DMS 273 (cell line): ENCODE data around the gene H1-8.
"Not testable (repeated sequence)": the region's sequence is repeated elsewhere in the genome, so short reads cannot be mapped to it uniquely, and the experiment has no call there.

Source experiments
- DNase-seq: peaks from one replicate; lab custom pipeline; 2025; ENCODE audit not compliant: unreplicated experiment; lab: John Stamatoyannopoulos, UW

Gene H1-8, protein sequence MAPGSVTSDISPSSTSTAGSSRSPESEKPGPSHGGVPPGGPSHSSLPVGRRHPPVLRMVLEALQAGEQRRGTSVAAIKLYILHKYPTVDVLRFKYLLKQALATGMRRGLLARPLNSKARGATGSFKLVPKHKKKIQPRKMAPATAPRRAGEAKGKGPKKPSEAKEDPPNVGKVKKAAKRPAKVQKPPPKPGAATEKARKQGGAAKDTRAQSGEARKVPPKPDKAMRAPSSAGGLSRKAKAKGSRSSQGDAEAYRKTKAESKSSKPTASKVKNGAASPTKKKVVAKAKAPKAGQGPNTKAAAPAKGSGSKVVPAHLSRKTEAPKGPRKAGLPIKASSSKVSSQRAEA

DNA sequence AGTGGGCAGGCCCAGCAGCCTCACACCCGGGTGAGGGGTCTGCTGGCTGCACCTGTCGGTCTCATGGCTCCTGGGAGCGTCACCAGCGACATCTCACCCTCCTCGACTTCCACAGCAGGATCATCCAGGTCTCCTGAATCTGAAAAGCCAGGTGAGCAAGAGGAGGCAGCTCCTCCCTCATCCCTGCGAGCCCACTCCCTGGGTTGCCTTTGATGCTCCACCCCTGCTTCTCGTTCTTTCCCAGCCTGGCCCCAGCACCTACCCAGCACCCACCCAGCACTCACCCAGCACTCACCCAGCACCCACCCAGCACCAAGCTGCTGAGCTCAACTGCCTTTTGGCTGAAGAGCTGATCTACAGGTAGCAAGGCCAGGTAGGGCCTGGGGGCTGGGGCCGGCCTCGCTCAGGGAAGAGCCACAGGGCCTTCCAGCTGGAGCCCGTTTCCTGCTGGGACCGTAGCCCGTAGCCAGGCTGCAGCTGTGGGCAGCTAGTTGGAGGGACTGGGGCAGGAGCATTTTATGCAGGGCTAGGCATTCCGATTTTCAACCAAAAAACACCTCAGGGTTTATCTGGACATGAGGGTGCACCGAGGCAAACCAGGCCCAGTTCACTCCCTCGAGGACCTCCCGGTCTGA, at the start of gene H1-8:
Gene H1-8 (plus strand): TSS at position 20 of the 635 bp plus-strand sequence. CDS start 44 bp downstream, at position 64.
- DNase-seq = no peak

DNA sequence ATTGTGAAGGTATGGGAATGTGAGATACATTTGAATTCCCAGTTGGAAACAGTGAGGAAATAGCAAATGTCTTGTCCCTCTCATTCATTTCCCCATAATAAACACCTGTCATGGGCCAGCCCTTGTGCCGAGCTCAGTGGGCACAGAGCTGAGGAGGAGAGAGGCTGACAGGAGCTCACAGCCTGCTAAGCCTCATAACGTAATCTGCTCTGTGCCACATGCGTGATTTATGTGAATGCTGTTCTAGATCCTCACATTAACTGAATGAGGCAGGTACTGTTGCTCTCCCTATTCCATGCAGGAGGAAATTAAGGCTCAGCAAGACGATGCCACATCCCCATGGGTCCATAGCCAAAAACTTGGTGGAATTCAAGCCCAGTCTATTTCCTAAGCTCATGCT, 49.8 kb upstream of the H1-8 start:
- DNase-seq = no peak

DNA sequence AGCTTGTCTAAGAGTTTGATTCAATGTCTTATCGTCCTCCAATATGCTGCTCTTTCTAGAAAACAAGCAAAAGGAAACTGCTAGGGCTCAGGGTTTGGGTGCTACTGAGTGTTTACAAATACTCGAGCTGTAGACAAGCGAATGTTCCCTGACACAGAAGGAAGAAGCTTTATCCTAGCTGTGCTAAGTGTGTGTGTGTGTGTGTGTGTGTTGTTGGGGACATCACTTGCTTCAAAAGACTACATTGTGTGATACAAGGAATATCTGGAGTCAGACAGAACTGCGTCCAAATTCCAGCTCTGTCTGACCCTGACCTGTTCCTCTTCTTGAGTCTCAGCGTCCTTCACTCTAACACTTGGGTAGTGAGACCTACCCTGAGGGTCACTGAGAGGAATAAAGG, 48.5 kb upstream of the H1-8 start:
- not testable (repeated sequence) for DNase-seq

DNA sequence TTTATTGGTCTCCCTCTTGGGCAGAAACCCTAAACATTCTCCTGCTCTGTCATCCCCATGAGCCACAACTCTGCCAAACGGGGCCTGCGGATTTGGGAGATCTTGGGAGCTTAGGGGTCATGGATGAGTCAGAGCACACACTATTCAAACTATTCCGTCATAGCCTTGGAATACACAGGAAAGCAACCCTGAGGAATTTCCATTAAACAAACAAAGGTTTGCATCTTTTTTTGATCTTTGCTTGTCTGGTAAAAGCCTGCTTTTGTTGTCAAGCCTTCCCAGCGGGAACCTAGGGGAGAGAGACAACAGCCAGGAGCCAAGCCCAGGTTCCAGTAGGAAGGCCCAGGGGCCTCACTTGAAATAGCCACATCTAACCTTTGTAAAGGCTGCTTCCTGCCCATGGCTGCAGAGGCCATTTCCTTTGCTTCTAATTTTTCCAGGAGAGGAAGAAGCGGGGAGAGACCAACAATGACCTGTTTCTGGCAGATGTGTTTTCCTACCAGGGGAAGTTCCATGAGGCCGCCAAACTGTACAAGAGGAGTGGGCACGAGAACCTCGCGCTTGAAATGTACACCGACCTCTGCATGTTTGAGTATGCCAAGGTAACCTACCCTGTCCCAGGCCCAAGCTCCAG, 47.9 kb upstream of the H1-8 start:
- DNase-seq = not testable (repeated sequence)

DNA sequence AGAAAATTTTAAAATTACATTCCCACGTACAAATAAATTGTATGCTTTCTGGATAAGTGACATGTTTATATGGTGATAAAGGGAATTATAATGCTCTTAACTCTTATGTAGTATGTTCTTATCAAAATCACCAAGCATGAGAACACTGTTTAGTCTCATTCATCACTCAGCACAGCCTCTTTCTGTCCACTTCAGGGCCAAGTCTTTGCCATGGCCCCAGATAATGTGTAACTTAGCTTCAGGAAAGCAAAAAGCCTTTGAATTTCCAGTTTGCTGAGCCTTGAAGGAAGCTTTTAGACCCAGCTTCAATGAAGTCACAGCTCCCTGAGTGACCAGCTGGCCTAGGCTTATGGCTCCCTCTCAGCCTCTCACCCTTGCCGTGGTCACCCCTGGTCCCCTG, 45.1 kb upstream of the H1-8 start:
- DNase-seq = not testable (repeated sequence)

DNA sequence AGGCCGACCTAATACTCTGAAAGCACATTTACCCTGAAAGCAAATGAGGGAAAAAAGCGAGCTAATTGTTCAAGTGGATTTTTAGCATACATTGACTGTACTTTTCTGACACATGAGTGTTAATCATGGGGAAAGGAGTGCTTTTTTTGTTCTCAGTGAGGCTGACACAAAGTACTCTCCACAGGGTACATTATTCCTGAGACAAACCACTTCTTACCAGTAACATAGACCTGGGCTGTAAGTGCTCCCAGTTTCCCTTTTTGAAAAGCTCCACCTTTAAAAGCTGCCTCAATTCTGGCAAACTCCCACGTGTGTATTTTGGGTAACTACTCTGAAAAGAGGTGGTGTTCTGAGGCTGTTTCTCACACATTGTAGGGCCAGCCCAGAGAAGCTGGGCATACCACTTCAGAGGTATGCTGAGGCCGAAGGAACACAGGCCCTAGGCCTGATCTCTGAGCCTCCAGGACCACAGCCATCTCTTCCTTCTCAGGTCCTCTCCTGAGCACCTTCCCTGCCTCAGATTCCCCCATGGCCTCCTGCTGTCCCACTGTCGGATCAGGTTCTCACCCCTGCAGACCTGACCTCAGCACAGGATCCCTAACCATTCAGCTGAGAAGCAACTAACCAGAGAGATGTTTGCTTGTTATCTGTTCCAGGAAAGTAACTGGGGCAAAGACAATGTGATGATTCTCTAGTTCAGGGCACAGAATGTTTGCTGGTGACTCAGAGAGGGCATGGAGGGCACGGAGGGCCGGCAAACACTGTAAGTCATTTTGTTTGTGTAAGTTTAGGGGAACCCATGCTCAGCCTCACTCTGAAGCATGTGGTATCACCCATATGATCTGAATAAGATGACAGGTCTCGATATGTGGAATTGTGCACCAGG, 44.1 kb upstream of the H1-8 start:
- not testable (repeated sequence) for DNase-seq

DNA sequence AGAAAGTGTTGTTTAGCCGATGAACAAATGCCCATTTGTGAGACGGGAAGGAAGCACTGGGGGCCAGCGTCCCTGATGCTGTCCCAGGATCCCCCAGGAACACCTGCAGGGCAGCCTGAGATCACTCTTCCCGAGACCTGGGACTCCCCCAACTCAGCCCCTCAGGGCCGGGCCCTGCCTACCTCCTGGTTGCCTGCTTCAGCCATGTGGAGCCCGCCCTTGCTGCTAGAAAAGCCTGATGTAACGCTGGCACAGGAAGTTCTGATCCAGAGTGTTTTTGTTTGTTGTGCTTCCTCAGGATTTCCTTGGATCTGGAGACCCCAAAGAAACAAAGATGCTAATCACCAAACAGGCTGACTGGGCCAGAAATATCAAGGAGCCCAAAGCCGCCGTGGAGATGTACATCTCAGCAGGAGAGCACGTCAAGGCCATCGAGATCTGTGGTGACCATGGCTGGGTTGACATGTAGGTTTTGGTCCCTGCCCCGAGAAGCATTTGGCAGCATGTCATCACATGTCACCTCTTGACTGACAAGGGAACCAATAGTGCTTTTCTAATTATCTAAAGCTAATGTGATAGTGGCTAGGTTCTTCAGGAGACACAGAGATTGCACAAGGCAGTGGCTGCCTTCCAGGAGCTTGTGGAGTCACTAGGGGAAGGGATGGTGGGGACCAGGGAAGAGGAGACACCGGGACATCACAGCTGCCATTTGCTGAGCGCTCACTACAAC, 43.2 kb upstream of the H1-8 start:
- not testable (repeated sequence) for DNase-seq

DNA sequence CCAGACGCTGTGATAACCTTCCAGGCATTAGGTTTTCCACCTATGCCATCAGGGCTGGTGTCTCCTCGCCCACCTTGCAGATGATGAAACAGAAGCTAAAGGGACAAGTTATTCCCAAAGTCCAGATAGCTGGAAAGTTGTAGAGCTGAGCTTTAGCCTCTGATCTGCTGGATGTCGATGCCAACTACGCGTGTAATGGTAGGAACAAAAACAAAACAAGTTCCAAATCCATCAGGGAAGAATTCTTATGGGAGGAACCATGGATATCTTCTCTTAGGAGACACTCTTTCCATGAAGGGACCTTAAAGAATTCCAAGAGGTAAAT, 42.7 kb upstream of the H1-8 start:
- DNase-seq = no peak

DNA sequence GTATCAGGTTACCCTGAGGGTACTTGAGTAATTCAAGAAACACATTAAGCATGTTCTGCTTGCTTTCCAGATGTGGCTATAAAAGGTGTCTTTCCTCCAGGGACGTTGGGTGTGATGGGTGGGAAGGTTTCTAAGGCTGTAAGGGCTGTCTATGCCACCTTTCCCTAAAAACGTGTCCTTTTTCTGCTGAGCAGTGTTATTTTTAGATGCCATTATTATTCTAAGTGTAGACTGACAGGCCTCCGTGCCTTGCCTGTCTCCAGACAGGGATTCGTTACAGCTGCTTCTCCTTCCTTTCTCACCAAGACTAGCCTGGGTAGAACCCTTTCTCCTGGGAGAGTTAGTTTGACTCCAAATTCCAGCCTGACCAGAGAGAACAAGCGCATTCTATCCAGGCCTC, 41.3 kb upstream of the H1-8 start:
- DNase-seq = no peak

DNA sequence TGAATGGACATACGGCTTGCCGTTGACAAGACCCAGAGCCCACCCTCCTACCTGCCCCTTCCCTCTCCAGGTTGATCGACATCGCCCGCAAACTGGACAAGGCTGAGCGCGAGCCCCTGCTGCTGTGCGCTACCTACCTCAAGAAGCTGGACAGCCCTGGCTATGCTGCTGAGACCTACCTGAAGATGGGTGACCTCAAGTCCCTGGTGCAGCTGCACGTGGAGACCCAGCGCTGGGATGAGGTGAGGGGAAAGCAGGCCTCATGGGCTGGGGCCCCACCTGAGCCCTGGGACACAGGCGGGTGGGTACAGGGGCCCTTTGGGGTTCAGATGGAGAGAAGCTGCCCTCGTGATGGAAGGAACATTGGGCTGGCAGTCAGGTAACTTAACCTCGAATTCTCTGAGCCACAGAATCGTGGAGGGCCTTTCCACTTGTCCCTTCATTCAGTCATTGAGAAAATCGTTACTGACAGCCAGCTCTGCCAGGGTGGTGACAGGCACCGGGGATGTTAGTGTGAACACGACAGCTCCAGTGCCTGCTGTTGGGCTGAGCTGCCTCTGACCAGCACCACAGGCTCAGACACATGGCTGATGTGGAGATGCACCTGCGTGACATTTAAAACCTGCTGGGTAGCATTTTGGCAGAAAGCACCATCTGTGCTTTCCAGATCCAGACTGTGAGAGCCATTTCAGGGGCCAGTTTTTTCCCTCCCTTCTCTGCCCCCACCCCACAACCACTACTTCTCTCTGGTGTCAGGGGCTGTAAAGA, 40.1 kb upstream of the H1-8 start:
- DNase-seq = peak; percentile 81

DNA sequence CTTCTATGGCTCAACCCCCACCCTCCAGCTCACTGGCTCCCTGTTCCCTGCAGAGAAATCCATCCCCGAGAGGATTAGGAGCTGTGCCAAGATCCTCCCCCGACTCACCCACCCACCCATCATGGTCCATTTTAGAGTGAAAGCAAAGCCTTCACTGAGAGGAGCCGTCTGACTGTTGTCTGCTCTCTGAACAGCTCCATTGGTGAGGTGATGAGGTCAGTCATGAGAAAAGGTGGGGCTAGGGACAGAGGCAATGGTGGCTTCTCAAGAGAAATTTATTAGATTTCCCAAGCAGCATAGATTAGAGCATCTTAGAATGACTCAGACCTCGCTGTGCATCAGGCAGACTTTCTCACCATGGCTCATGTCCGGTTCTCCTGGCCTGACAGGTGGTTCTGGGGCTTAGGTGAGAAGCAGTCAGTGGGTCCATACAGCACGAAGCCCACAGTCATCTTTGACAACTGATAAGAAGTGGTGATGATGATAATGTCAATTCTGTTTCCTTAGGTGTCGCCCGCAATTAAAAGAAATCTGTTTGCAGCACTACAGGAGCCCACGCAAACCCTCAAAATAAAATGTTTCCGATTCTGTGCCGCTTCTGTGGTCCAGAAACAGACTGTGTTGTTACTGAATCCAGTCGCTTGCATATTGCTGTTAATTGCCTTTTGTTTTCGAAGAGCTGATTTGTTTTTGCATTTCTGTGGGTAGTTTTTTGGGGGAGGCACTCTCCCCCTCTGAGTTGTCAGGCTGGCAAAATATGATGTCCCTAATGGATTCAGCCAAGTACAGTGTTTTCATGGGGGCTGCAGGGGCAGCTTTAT, 39.3 kb upstream of the H1-8 start:
- DNase-seq = peak; percentile 71

DNA sequence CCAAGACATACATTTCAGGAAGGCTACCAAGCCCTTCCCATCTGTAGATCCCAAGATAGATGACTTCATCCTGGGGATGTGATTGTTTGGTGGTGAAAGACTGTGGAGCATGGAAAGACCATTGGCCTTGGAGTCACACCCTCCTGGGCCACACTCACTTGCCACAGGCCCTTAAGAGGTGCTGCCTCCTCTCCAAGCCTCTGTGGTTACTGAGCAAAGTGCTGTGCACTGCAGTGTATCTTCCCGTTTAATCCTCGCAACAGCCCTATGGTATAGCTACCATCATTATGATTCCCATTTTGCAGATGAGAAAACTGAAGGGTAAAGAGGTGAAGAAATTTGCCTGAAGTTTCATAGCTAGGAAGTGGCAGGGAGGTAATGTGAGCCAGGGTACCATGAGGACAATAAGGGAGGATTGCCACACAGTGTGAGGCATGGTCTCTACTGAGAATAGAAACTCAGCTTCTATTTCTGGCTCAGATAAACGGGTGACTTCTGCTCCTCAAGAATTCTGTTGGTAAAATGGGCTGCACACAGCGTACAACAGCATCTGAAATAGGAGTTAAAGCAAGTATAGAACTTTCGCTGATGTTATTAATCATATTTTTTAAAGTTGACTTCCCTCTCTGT, 38.4 kb upstream of the H1-8 start:
- no peak for DNase-seq

DNA sequence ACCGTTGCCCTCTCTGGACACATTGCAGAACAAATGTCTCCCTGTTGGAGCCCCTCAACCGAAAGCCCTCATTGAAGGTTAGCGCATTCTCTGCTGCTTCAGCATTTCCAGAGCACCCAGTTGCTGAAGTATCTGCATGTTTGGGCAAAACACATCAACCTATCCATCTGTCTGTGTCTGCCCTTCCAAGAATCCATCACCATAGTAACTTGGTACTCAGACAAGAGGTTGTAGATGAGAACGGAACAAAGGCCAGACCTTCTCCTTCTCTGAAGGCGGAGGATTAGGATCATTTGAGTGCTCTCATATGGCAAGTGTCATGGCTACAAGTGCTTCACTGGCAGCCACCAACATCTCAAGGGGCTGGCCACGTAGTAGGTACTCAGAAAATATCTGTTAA, 37.6 kb upstream of the H1-8 start:
- peak; percentile 88 for DNase-seq

DNA sequence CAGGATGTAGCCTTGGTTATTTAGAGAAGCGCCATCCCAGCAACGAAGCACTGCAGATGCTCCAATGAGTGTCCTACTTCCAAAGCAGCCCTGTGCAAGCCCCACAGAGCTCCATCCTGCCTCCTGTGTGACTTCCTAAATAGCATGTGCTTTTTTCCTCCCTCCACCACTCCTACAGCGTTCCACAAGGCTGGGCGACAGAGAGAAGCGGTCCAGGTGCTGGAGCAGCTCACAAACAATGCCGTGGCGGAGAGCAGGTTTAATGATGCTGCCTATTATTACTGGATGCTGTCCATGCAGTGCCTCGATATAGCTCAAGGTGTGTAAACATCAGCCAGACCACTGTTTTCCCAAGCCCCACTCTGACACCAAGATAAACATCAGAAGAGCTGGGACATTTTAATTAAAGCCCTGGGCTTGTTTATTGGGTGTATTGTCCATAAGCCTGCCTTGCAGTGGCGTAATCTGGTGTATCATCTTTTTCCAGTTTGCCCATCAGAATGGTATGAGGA, 36.7 kb upstream of the H1-8 start:
- DNase-seq = no peak

DNA sequence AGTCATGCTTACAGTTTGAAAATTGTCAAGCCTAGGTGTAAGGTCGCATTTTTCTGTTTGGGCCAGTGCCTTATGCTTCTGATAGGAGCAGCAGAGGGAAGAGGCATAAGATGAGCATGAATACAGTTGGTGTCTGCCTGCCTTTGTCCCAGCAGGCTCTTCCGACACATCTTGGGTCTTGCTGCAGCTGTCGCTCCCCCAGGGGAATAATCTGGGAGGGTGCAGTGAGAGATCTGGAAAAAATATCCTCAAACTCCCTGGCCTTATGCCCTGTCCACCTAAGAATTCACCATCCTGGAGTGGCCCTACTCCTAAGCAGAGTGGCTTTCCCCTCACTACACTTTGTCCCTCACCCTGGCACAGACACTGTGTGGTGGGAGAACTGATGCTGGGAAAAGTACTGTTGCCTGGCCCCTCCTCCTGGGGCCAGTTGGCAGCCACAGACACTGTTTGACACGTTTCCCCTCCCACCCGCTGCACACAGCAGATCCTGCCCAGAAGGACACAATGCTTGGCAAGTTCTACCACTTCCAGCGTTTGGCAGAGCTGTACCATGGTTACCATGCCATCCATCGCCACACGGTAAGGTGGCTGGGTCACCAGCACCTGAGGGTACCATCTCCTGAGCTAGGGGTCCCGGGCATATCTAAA, 35.7 kb upstream of the H1-8 start:
- DNase-seq = peak; percentile 63

DNA sequence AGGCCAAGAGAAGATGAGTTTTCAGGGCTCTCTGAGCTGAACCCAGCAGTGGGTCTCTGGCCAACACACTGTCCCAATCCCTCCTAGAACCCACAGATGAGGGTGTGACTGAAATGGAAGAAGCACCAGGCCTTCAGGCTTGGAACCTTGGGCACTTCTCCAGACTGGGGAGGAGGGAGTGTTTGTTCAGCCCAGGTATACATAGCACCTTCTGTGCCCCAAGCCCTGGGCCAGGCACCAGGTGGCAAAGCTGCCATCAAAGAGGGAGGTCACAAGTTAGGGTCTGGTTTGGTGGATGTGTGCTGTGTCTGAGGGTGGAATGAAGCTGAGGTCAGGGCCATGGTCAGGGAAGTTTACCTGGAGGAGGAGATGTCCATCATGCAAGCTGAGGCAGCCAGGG, 30.4 kb upstream of the H1-8 start:
- no peak for DNase-seq

DNA sequence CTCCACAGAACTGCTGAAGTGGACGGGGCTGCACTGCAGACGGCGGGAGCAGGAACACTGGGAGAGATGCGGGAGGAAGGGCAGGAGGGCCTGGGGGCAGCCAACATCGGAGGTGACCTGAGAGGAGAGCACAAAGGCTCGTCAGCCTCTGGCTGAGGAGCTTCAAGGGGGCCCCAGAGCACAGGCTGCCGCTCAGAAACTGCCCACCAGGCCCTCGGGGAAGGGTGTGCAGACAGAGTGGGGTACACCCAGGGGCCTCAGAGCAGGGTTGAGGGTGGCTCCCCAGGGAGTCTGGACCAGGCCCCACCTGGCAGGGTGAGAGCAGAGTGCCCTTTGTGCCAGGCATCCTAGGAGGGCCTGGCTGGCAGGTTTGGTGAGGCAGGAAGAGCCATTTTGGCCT, 29.3 kb upstream of the H1-8 start:
- DNase-seq = no peak

DNA sequence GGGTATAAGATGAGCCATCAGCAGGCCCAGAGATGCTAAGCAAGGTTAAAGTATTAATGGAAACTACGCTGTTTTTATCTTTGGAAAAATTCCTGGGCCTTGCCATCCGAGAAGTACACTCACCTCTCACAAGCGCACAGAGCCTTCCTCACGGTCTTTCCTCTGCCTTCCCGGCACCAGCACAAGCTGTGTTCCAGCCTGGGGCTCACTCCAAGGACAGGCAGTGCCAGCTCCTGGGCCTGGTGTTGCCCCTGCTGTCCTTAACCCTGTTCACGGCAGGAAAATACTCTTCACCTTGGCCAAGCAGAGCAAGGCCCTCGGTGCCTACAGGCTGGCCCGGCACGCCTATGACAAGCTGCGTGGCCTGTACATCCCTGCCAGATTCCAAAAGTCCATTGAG, 28.9 kb upstream of the H1-8 start:
- no peak for DNase-seq
